Liver (tissue), 9 donors: Measurements from ENCODE around the gene CH25H. TPM values are rescaled to one million over a fixed set of nuclear protein-coding genes. Genes with fewer than 3 reads are reported as not detected.

Experiments used
- DNase-seq: peaks from one replicate; pipeline ENCODE4 v3.0.0-alpha.2; 2017; ENCODE audit warnings: low spot score
- H3K27ac ChIP-seq, 2 donors: one replicate each; pipeline ENCODE4 v1.7.0; 2013; ENCODE audit warnings: inconsistent platforms in 2 of 2, low read length in 2 of 2, control low read depth in 1 of 2, low read depth in 1 of 2, mild to moderate bottlenecking in 1 of 2
- H3K27me3 ChIP-seq, 4 donors: one replicate each; pipeline versions ENCODE4 v1.6.1 to v1.7.0; 2013; ENCODE audit warnings: low read length in 3 of 4, inconsistent platforms in 1 of 4, mild to moderate bottlenecking in 1 of 4, moderate library complexity in 1 of 4; ENCODE audit not compliant: control insufficient read depth in 4 of 4, insufficient read depth in 4 of 4
- H3K36me3 ChIP-seq, 4 donors: one replicate each; pipeline versions ENCODE4 v1.6.1 to v1.7.0; 2013; ENCODE audit warnings: low read length in 3 of 4, mild to moderate bottlenecking in 3 of 4, low read depth in 1 of 4, moderate library complexity in 1 of 4; ENCODE audit not compliant: control insufficient read depth in 4 of 4, insufficient read depth in 3 of 4
- H3K4me1 ChIP-seq, 4 donors: one replicate each; pipeline versions ENCODE4 v1.6.1 to v1.7.0; 2013; ENCODE audit warnings: low read length in 3 of 4, mild to moderate bottlenecking in 3 of 4, moderate library complexity in 1 of 4; ENCODE audit not compliant: control insufficient read depth in 4 of 4, insufficient read depth in 4 of 4
- H3K4me3 ChIP-seq, 3 donors: one replicate each; pipeline versions ENCODE4 v1.6.1 to v1.7.0; 2013; ENCODE audit warnings: low read length in 3 of 3, control low read depth in 1 of 3, low read depth in 1 of 3, mild to moderate bottlenecking in 1 of 3
- H3K9ac ChIP-seq, 2 donors: one replicate each; pipeline ENCODE4 v1.7.0; 2013; ENCODE audit warnings: low read length in 2 of 2, mild to moderate bottlenecking in 2 of 2, moderate library complexity in 2 of 2, control low read depth in 1 of 2, low read depth in 1 of 2
- H3K9me3 ChIP-seq, 4 donors: one replicate each; pipeline versions ENCODE4 v1.6.1 to v1.7.0; 2013; ENCODE audit warnings: low read length in 3 of 4; ENCODE audit not compliant: control insufficient read depth in 4 of 4
- EGR1 ChIP-seq, 2 donors: IDR thresholded peaks; 2 replicates each; pipeline ENCODE4 v1.6.1; 2016 to 2018; ENCODE audit warnings: antibody characterized with exemption in 2 of 2, low read depth in 2 of 2
- FOXA2 ChIP-seq: IDR thresholded peaks from 2 replicates; pipeline ENCODE4 v1.6.1; 2016; ENCODE audit warnings: antibody characterized with exemption
- GABPA ChIP-seq, 2 donors: IDR thresholded peaks in 1 of 2; conservative IDR thresholded peaks in 1 of 2; 2 replicates each; pipeline ENCODE4 v1.6.1; 2016; ENCODE audit warnings: antibody characterized with exemption in 2 of 2, mild to moderate bottlenecking in 1 of 2, moderate library complexity in 1 of 2
- HNF4A ChIP-seq, 2 donors: conservative IDR thresholded peaks; 2 replicates each; pipeline ENCODE4 v1.6.1; 2016; ENCODE audit warnings: antibody characterized with exemption in 2 of 2, mild to moderate bottlenecking in 2 of 2
- HNF4G ChIP-seq: IDR thresholded peaks from 2 replicates; pipeline ENCODE4 v1.6.1; 2016; ENCODE audit warnings: antibody characterized with exemption
- JUND ChIP-seq, 2 donors: IDR thresholded peaks; 2 replicates each; pipeline ENCODE4 v1.6.1; 2016; ENCODE audit warnings: antibody characterized with exemption in 2 of 2
- NR2F2 ChIP-seq: IDR thresholded peaks from 2 replicates; pipeline ENCODE4 v1.6.1; 2016; ENCODE audit warnings: antibody characterized with exemption
- RAD21 ChIP-seq, 2 donors: IDR thresholded peaks; 2 replicates each; pipeline ENCODE4 v1.6.1; 2016; ENCODE audit warnings: antibody characterized with exemption in 2 of 2, mild to moderate bottlenecking in 2 of 2
- RXRA ChIP-seq, 2 donors: IDR thresholded peaks; 2 replicates each; pipeline ENCODE4 v1.6.1; 2017 to 2018; ENCODE audit warnings: antibody characterized with exemption in 2 of 2, mild to moderate bottlenecking in 1 of 2
- SP1 ChIP-seq: IDR thresholded peaks from 2 replicates; pipeline ENCODE4 v1.6.1; 2018; ENCODE audit warnings: antibody characterized with exemption, mild to moderate bottlenecking
- TAF1 ChIP-seq: conservative IDR thresholded peaks from 2 replicates; pipeline ENCODE4 v1.6.1; 2016; ENCODE audit warnings: antibody characterized with exemption, mild to moderate bottlenecking
- whole genome bisulfite sequencing: extraction: QIAGEN DNeasy Blood & Tissue Kit; methylation state at CpG from one replicate; pipeline ENCODE4 v1.1.7; 2013; 5-methylcytosine and 5-hydroxymethylcytosine counted together
- polyA plus RNA-seq, 2 donors: library from polyadenylated mRNA; stranded (reverse) in 1 of 2; unstranded in 1 of 2; fragments of 200-250 nt in 1 of 2; fragments of >200 nt in 1 of 2; fragmentation: Nextera tagmentation in 1 of 2; extraction: Ambion mirVana in 1 of 2; gene quantifications; one replicate each; pipeline versions ENCODE4 v1.2.1 to v1.2.3, GENCODE V29; 2013 to 2015
- total RNA-seq, 2 donors: library from RNA; depleted of rRNA; stranded (reverse); fragments of >200 nt; gene quantifications; one replicate each; pipeline ENCODE4 v1.2.3, GENCODE V29; 2014
- TF ChIP-seq, protein P1 (sequence below): IDR thresholded peaks from 2 replicates; pipeline ENCODE4 v1.6.1; 2016; ENCODE audit warnings: antibody characterized with exemption
- TF ChIP-seq, protein P2 (sequence below): IDR thresholded peaks from 2 replicates; pipeline ENCODE4 v1.6.1; 2016; ENCODE audit warnings: antibody characterized with exemption, mild to moderate bottlenecking
- TF ChIP-seq, protein P3 (sequence below): IDR thresholded peaks from 2 replicates; pipeline ENCODE4 v1.6.1; 2016; ENCODE audit warnings: antibody characterized with exemption
- TF ChIP-seq, protein P4 (sequence below): IDR thresholded peaks from 2 replicates; pipeline ENCODE4 v1.6.1; 2016; ENCODE audit warnings: antibody characterized with exemption
- TF ChIP-seq, protein P5 (sequence below): fragments of 150-350 bp; IDR thresholded peaks from 2 replicates; pipeline ENCODE4 v1.5.1; 2017; ENCODE audit warnings: improper control_type of control experiment, low read depth, low read length; ENCODE audit not compliant: missing input control
- donor health status: healthy.
- donor health status: healthy.
- donor health status: healthy.
- donor health status: healthy.
- donor health status: healthy.

CH25H gene
- total and polyA plus RNA-seq, 4 donors, result 0.08 to 0.33 (median 0.25) TPM; not detected in 1

DNA sequence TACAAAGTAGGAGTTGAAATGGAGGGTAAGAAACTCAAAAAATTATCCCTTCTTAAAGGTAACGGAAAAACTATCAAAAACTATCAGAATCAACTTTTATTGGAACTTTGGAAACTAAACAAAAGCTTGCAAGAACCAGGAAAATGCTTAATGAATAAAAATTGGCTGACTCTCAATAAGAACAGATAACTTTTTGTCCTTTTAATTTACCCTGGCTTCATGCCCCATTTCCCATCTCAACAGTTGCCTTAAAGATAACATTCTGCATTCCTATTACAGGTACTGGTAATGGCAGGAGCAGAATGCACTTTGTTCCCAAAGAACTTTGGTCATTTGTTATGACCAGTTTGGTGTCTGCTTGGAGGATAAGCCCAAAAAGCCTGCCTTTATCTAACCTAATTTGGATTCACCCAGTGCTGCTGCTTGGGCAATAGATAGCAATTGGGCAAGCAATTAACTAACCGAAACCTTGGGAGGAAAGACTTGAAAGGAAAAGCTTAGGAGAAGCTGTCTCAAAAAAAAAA lies 17.8 kb downstream of the CH25H start:
- Histone ChIP-seq H3K9ac (no peak overlapping the region), H3K27me3 (no peaks in the 10 kb centered on the region), H3K4me1 (peaks cover 0 to 3% (median 0%) of the 10 kb centered on the region in 4 donors), H3K9me3 (no peaks in the 10 kb centered on the region), H3K4me3 (no peak overlapping the region), H3K27ac (no peak overlapping the region), H3K36me3 (no peaks in the 10 kb centered on the region)
- peak; percentile 15 to 57 for TF ChIP-seq HNF4A (conservative IDR thresholded peaks at IDR 0.05)
- TF ChIP-seq, protein P1, sequence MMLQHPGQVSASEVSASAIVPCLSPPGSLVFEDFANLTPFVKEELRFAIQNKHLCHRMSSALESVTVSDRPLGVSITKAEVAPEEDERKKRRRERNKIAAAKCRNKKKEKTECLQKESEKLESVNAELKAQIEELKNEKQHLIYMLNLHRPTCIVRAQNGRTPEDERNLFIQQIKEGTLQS, result no peak
- TF ChIP-seq, protein P2, sequence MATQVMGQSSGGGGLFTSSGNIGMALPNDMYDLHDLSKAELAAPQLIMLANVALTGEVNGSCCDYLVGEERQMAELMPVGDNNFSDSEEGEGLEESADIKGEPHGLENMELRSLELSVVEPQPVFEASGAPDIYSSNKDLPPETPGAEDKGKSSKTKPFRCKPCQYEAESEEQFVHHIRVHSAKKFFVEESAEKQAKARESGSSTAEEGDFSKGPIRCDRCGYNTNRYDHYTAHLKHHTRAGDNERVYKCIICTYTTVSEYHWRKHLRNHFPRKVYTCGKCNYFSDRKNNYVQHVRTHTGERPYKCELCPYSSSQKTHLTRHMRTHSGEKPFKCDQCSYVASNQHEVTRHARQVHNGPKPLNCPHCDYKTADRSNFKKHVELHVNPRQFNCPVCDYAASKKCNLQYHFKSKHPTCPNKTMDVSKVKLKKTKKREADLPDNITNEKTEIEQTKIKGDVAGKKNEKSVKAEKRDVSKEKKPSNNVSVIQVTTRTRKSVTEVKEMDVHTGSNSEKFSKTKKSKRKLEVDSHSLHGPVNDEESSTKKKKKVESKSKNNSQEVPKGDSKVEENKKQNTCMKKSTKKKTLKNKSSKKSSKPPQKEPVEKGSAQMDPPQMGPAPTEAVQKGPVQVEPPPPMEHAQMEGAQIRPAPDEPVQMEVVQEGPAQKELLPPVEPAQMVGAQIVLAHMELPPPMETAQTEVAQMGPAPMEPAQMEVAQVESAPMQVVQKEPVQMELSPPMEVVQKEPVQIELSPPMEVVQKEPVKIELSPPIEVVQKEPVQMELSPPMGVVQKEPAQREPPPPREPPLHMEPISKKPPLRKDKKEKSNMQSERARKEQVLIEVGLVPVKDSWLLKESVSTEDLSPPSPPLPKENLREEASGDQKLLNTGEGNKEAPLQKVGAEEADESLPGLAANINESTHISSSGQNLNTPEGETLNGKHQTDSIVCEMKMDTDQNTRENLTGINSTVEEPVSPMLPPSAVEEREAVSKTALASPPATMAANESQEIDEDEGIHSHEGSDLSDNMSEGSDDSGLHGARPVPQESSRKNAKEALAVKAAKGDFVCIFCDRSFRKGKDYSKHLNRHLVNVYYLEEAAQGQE, result peak; percentile 19
- no peak for DNase-seq
- WGBS, result 71% methylated on average over 2 of the region's 2 CpGs

DNA sequence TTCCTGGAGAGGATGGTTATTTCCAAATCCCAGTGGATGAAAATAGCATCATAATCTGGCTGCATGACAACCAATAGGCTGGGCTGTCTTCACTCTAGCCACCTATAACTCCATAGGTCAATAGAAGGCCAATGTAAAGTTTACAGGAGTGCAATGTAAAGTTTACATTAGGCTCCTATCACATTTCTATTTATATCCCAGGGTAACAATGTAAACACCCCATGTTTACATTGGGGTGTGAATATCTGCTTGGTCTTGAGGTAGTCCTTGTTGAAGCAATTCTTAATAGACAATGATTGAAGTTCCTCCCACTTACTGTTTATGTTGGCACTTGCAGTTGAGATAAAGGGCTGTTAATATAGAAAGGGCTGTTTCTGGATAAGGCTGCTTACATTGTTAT lies 21.5 kb downstream of the CH25H start:
- no peaks in the 10 kb centered on the region for H3K36me3 ChIP-seq
- TF ChIP-seq FOXA2 (no peak), GABPA (IDR thresholded peaks at IDR 0.05 in 1 of 2, conservative IDR thresholded peaks at IDR 0.05 in 1 of 2) (no peak), RXRA (IDR thresholded peaks at IDR 0.05) (no peak), HNF4A (conservative IDR thresholded peaks at IDR 0.05) (no peak), SP1 (no peak), JUND (IDR thresholded peaks at IDR 0.05) (no peak), RAD21 (IDR thresholded peaks at IDR 0.05) (no peak), NR2F2 (no peak), HNF4G (no peak), TAF1 (no peak), EGR1 (IDR thresholded peaks at IDR 0.05; ENCODE audit: low read depth in 2 of 2) (no peak)
- TF ChIP-seq, protein P3, sequence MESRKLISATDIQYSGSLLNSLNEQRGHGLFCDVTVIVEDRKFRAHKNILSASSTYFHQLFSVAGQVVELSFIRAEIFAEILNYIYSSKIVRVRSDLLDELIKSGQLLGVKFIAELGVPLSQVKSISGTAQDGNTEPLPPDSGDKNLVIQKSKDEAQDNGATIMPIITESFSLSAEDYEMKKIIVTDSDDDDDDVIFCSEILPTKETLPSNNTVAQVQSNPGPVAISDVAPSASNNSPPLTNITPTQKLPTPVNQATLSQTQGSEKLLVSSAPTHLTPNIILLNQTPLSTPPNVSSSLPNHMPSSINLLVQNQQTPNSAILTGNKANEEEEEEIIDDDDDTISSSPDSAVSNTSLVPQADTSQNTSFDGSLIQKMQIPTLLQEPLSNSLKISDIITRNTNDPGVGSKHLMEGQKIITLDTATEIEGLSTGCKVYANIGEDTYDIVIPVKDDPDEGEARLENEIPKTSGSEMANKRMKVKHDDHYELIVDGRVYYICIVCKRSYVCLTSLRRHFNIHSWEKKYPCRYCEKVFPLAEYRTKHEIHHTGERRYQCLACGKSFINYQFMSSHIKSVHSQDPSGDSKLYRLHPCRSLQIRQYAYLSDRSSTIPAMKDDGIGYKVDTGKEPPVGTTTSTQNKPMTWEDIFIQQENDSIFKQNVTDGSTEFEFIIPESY, result no peak
- TF ChIP-seq, protein P1, result no peak
- TF ChIP-seq, protein P4, sequence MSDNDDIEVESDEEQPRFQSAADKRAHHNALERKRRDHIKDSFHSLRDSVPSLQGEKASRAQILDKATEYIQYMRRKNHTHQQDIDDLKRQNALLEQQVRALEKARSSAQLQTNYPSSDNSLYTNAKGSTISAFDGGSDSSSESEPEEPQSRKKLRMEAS, result no peak
- TF ChIP-seq, protein P2, result no peak
- TF ChIP-seq, protein P5, sequence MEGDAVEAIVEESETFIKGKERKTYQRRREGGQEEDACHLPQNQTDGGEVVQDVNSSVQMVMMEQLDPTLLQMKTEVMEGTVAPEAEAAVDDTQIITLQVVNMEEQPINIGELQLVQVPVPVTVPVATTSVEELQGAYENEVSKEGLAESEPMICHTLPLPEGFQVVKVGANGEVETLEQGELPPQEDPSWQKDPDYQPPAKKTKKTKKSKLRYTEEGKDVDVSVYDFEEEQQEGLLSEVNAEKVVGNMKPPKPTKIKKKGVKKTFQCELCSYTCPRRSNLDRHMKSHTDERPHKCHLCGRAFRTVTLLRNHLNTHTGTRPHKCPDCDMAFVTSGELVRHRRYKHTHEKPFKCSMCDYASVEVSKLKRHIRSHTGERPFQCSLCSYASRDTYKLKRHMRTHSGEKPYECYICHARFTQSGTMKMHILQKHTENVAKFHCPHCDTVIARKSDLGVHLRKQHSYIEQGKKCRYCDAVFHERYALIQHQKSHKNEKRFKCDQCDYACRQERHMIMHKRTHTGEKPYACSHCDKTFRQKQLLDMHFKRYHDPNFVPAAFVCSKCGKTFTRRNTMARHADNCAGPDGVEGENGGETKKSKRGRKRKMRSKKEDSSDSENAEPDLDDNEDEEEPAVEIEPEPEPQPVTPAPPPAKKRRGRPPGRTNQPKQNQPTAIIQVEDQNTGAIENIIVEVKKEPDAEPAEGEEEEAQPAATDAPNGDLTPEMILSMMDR, result no peak
- no peak overlapping the region for H3K9ac ChIP-seq
- no peaks in the 10 kb centered on the region for H3K27me3 ChIP-seq
- DNase-seq, result no peak
- H3K27ac ChIP-seq, result no peak overlapping the region
- peaks cover 0 to 3% (median 0%) of the 10 kb centered on the region in 4 donors for H3K9me3 ChIP-seq
- H3K4me1 ChIP-seq, result peaks cover 0 to 3% (median 0%) of the 10 kb centered on the region in 4 donors
- no peak overlapping the region for H3K4me3 ChIP-seq
